H1 (cell line): ENCODE results near the gene LHPP. TPM values are rescaled to one million over a fixed set of nuclear protein-coding genes. Genes with fewer than 3 reads are reported as not detected.

ENCODE experiments used
- CTCF ChIA-PET: fragments of 300-600 bp; sonication (Branson Sonifier 250); formaldehyde crosslinking; loops from one replicate; lab custom pipeline; 2021; ENCODE audit not compliant: partially characterized antibody; lab: Charles Lee
- POLR2A ChIA-PET: fragments of 300-600 bp; sonication (Branson Sonifier 250); formaldehyde crosslinking; loops from one replicate; lab custom pipeline; 2021; ENCODE audit warnings: inconsistent platforms; ENCODE audit not compliant: partially characterized antibody; lab: Charles Lee
- DNase-seq, 2 experiments: peaks; one replicate each; pipeline versions ENCODE4 v3.0.0 to v3.0.0-alpha.2; 2010 to 2022; ENCODE audit warnings: low spot score in 2 of 2, low read depth in 1 of 2, mixed read lengths in 1 of 2
- FAIRE-seq: peaks from 2 replicates; lab custom pipeline; 2011; peaks lifted over from hg19 to GRCh38; lab: Jason Lieb, UNC
- H2AFZ ChIP-seq: 2 replicates; pipeline ENCODE4 v1.8.1; 2012; ENCODE audit warnings: low read length, inconsistent platforms
- H2AK5ac ChIP-seq: 2 replicates; pipeline ENCODE4 v1.6.1; 2013; ENCODE audit warnings: low read depth, low read length
- H2BK120ac ChIP-seq: replicated peaks from 2 replicates; pipeline ENCODE3; 2013; ENCODE audit warnings: low read depth, low read length, inconsistent platforms
- H2BK12ac ChIP-seq: 2 replicates; pipeline ENCODE4 v1.6.1; 2013; ENCODE audit warnings: low read depth, low read length
- H2BK15ac ChIP-seq: 2 replicates; pipeline ENCODE4 v1.6.1; 2013; ENCODE audit warnings: low read length
- H2BK20ac ChIP-seq: 2 replicates; pipeline ENCODE4 v1.6.1; 2013; ENCODE audit warnings: low read length
- H2BK5ac ChIP-seq: 2 replicates; pipeline ENCODE4 v1.6.1; 2013; ENCODE audit warnings: low read depth, low read length
- H3K14ac ChIP-seq: 2 replicates; pipeline ENCODE4 v1.6.1; 2013; ENCODE audit warnings: inconsistent platforms; ENCODE audit not compliant: insufficient read length
- H3K18ac ChIP-seq: 2 replicates; pipeline ENCODE4 v1.6.1; 2013; ENCODE audit warnings: low read length; ENCODE audit errors: extremely low read depth
- H3K23ac ChIP-seq: 2 replicates; pipeline ENCODE4 v1.6.1; 2013; ENCODE audit warnings: inconsistent platforms; ENCODE audit not compliant: insufficient read length
- H3K23me2 ChIP-seq: 2 replicates; pipeline ENCODE4 v1.6.1; 2013; ENCODE audit warnings: low read depth, low read length
- H3K27ac ChIP-seq: 2 replicates; pipeline ENCODE4 v1.6.1; 2011; ENCODE audit warnings: low read depth, low read length, inconsistent platforms
- H3K27me3 ChIP-seq, 4 experiments: replicated peaks in 1 of 4; 1 replicate in 1 of 4; 2 replicates in 3 of 4; pipeline versions ENCODE4 v1.6.1 to v1.8.1; 2011 to 2013; ENCODE audit warnings: low read length in 3 of 4, mild to moderate bottlenecking in 3 of 4, inconsistent platforms in 2 of 4, mixed read lengths in 2 of 4, moderate library complexity in 1 of 4; ENCODE audit not compliant: control insufficient read depth in 3 of 4, insufficient read depth in 3 of 4; ENCODE audit errors: extremely low read depth in 1 of 4
- H3K36me3 ChIP-seq, 4 experiments: 2 replicates each; pipeline versions ENCODE4 v1.6.1 to v1.8.1; 2011 to 2013; ENCODE audit warnings: mild to moderate bottlenecking in 4 of 4, low read length in 3 of 4, moderate library complexity in 2 of 4, control low read depth in 1 of 4, inconsistent platforms in 1 of 4; ENCODE audit not compliant: insufficient read depth in 4 of 4, control insufficient read depth in 2 of 4
- H3K4ac ChIP-seq: replicated peaks from 2 replicates; pipeline ENCODE3; 2013; ENCODE audit warnings: low read length, low read depth, mixed read lengths, inconsistent platforms; ENCODE audit not compliant: insufficient read length
- H3K4me1 ChIP-seq, 4 experiments: replicated peaks in 1 of 4; 1 replicate in 1 of 4; 2 replicates in 3 of 4; pipeline versions ENCODE4 v1.6.1 to v1.8.1; 2011 to 2013; ENCODE audit warnings: low read length in 3 of 4, inconsistent platforms in 2 of 4, mixed read lengths in 1 of 4; ENCODE audit not compliant: insufficient read depth in 4 of 4, control insufficient read depth in 3 of 4
- H3K4me2 ChIP-seq, 2 experiments: 2 replicates each; pipeline versions ENCODE4 v1.6.1 to v1.8.1; 2011 to 2013; ENCODE audit warnings: low read depth in 2 of 2, low read length in 2 of 2, control low read depth in 1 of 2, inconsistent platforms in 1 of 2, mild to moderate bottlenecking in 1 of 2; ENCODE audit not compliant: insufficient read depth in 1 of 2
- H3K4me3 ChIP-seq, 4 experiments: fragments of 200-600, 300-600 bp in 1 of 4; sonication (generic), shearing (Covaris generic), sonication (Bioruptor Twin) in 1 of 4; 2 replicates each; pipeline versions ENCODE4 v1.5.1 to v1.8.1; 2011 to 2016; ENCODE audit warnings: low read length in 4 of 4, low read depth in 3 of 4, control low read depth in 2 of 4, inconsistent platforms in 2 of 4, mild to moderate bottlenecking in 2 of 4, mixed read lengths in 1 of 4, moderate library complexity in 1 of 4; ENCODE audit not compliant: insufficient read depth in 2 of 4; ENCODE audit errors: extremely low read depth in 1 of 4
- H3K56ac ChIP-seq: replicated peaks from 2 replicates; pipeline ENCODE3; 2013; ENCODE audit warnings: low read depth, mild to moderate bottlenecking, mixed read lengths, low read length, inconsistent platforms; ENCODE audit not compliant: insufficient read length
- H3K79me1 ChIP-seq: 2 replicates; pipeline ENCODE4 v1.6.1; 2013; ENCODE audit warnings: low read depth, low read length, control low read depth
- H3K79me2 ChIP-seq, 2 experiments: 2 replicates each; pipeline versions ENCODE4 v1.6.1 to v1.8.1; 2012 to 2013; ENCODE audit warnings: low read length in 2 of 2, mild to moderate bottlenecking in 2 of 2, inconsistent platforms in 1 of 2; ENCODE audit not compliant: insufficient read depth in 2 of 2, control insufficient read depth in 1 of 2
- H3K9ac ChIP-seq, 4 experiments: replicated peaks in 1 of 4; 1 replicate in 1 of 4; 2 replicates in 3 of 4; pipeline versions ENCODE4 v1.6.1 to v1.8.1; 2011 to 2013; ENCODE audit warnings: low read depth in 3 of 4, low read length in 3 of 4, control low read depth in 2 of 4, mild to moderate bottlenecking in 2 of 4, moderate library complexity in 2 of 4, inconsistent platforms in 1 of 4; ENCODE audit errors: extremely low read depth in 1 of 4
- H3K9me3 ChIP-seq, 2 experiments: 2 replicates each; pipeline versions ENCODE4 v1.6.1 to v1.8.1; 2012 to 2013; ENCODE audit warnings: mild to moderate bottlenecking in 2 of 2, moderate library complexity in 2 of 2, control low read depth in 1 of 2, inconsistent platforms in 1 of 2, low read depth in 1 of 2, low read length in 1 of 2, mixed read lengths in 1 of 2; ENCODE audit not compliant: insufficient read depth in 2 of 2
- H4K20me1 ChIP-seq, 2 experiments: replicated peaks in 1 of 2; 2 replicates each; pipeline versions ENCODE3 to v1.8.1; 2011 to 2013; ENCODE audit warnings: inconsistent platforms in 2 of 2, low read length in 2 of 2, mild to moderate bottlenecking in 1 of 2; ENCODE audit not compliant: insufficient read depth in 2 of 2, control insufficient read depth in 1 of 2
- H4K5ac ChIP-seq: 2 replicates; pipeline ENCODE4 v1.6.1; 2013; ENCODE audit warnings: low read length, low read depth, mixed read lengths, inconsistent platforms; ENCODE audit not compliant: insufficient read length
- H4K8ac ChIP-seq: 2 replicates; pipeline ENCODE4 v1.8.0; 2013; ENCODE audit warnings: mild to moderate bottlenecking, moderate library complexity, low read length, inconsistent platforms; ENCODE audit not compliant: insufficient read depth; ENCODE audit errors: extremely low read depth
- H4K91ac ChIP-seq: replicated peaks from 2 replicates; pipeline ENCODE3; 2013; ENCODE audit warnings: low read length, mixed read lengths, inconsistent platforms; ENCODE audit not compliant: insufficient read length
- BACH1 ChIP-seq: IDR thresholded peaks from 2 replicates; pipeline ENCODE4 v1.6.1; 2012; ENCODE audit warnings: low read length, improper control_type of control experiment
- CTBP2 ChIP-seq: IDR thresholded peaks from 2 replicates; pipeline ENCODE4 v1.7.0; 2011; ENCODE audit warnings: borderline replicate concordance, mild to moderate bottlenecking, moderate library complexity, mixed read lengths, low read length; ENCODE audit not compliant: insufficient read depth, insufficient read length
- EP300 ChIP-seq, 2 experiments: IDR thresholded peaks; 1 replicate in 1 of 2; 2 replicates in 1 of 2; pipeline ENCODE4 v1.6.1; 2011 to 2012; ENCODE audit warnings: low read depth in 2 of 2, low read length in 2 of 2, mild to moderate bottlenecking in 2 of 2, borderline replicate concordance in 1 of 2, inconsistent platforms in 1 of 2, moderate library complexity in 1 of 2
- EZH2 ChIP-seq: fragments of 200-600 bp; sonication (generic); IDR thresholded peaks from 2 replicates; pipeline ENCODE4 v1.7.1; 2012; ENCODE audit warnings: low read depth, mild to moderate bottlenecking, moderate library complexity, low read length, inconsistent platforms; ENCODE audit not compliant: severe bottlenecking
- HDAC6 ChIP-seq: IDR thresholded peaks from one replicate; pipeline ENCODE4 v1.7.1; 2012; ENCODE audit warnings: low read depth, mild to moderate bottlenecking, inconsistent platforms, low read length, moderate library complexity
- JUND ChIP-seq: IDR thresholded peaks from 2 replicates; pipeline ENCODE4 v1.6.1; 2011; ENCODE audit warnings: mild to moderate bottlenecking, improper control_type of control experiment, low read length
- POLR2A ChIP-seq, 2 experiments: IDR thresholded peaks; 1 replicate in 1 of 2; 2 replicates in 1 of 2; pipeline ENCODE4 v1.6.1; 2011; ENCODE audit warnings: low read depth in 2 of 2, low read length in 2 of 2, mild to moderate bottlenecking in 2 of 2; ENCODE audit errors: control extremely low read depth in 1 of 2
- SAP30 ChIP-seq: fragments of 300-600 bp; sonication (generic); IDR thresholded peaks from 2 replicates; pipeline ENCODE4 v1.7.1; 2012; ENCODE audit warnings: low read length, moderate library complexity, mild to moderate bottlenecking, inconsistent platforms; ENCODE audit not compliant: insufficient read depth, insufficient replicate concordance
- SIN3A ChIP-seq, 2 experiments: IDR thresholded peaks in 1 of 2; conservative IDR thresholded peaks in 1 of 2; 2 replicates each; pipeline ENCODE4 v1.6.1; 2011 to 2012; ENCODE audit warnings: low read length in 2 of 2, improper control_type of control experiment in 1 of 2, low read depth in 1 of 2, mild to moderate bottlenecking in 1 of 2
- TBP ChIP-seq: IDR thresholded peaks from 2 replicates; pipeline ENCODE4 v1.6.1; 2011; ENCODE audit warnings: low read depth, low read length, improper control_type of control experiment
- whole genome bisulfite sequencing, 2 experiments: shearing (Covaris generic) in 1 of 2; methylation state at CpG; one replicate each; pipeline versions ENCODE4 v1.1.6 to v1.1.7; 2013 to 2015; ENCODE audit warnings: low lambda C conversion rate in 2 of 2, mixed read lengths in 2 of 2, inconsistent platforms in 1 of 2, low coverage in 1 of 2, missing lambda C conversion rate in 1 of 2; ENCODE audit not compliant: insufficient replicate concordance in 2 of 2, insufficient coverage in 1 of 2, insufficient read length in 1 of 2; ENCODE audit errors: extremely low coverage in 1 of 2, missing lambda C conversion rate in 1 of 2; 5-methylcytosine and 5-hydroxymethylcytosine counted together
- polyA plus RNA-seq, 7 experiments: library from polyadenylated mRNA; depleted of rRNA in 3 of 7; stranded (reverse) in 5 of 7; unstranded in 2 of 7; fragments of >200 nt in 5 of 7; fragments of 200-250 nt in 2 of 7; gene quantifications; 1 replicate in 5 of 7; 2 replicates in 1 of 7; 4 replicates in 1 of 7; pipeline versions ENCODE4 v1.2.1 to v1.2.3, GENCODE V29; 2011 to 2013; ENCODE audit warnings: missing spikeins in 2 of 7, mixed read lengths in 2 of 7
- total RNA-seq: library from RNA; stranded (reverse); fragmentation: NEBNext Ultra II Directional; extraction: Animal tissue kit (Norgen Biotek cat#: 25700); gene quantifications from 2 replicates; pipeline ENCODE4 v1.2.1, GENCODE V29; 2021
- TF ChIP-seq, protein P1 (sequence below): IDR thresholded peaks from 2 replicates; pipeline ENCODE4 v1.6.1; 2012; ENCODE audit warnings: low read length, inconsistent platforms

Gene LHPP
- total and polyA plus RNA-seq, 2 of the 8 experiments (the other 6 are each of a cell fraction or from before 2014, with no cell fraction given), result 26.0 to 45.0 TPM

DNA sequence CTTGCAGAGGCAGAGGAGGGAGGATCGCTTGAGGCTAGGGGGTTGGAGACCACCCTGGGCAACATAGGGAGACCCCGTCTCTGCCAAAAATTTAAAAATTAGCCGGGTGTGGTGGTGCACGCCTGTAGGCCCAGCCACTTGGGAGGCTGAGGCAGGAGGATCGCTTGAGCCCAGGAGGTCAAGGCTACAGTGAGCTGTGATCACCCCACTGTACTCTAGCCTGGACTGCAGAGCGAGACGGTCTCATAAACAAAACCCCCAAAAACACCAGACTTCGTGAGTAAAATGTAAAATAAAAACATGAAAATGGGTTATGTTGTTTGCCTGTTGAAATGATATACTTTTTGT lies 699 bp downstream of the LHPP start:
- POLR2A ChIA-PET, result interaction anchor here (0.7 to 5.4 kb wide), 5 partner anchors 11 to 105 kb away, joined by 4 to 36 read pairs (median 4); partner anchors contain the start of genes NKX1-2 and OAT
- Histone ChIP-seq H4K5ac (peak overlapping the region; percentile 39), H3K23me2 (peaks cover 5% of the 10 kb centered on the region), H3K14ac (no peak overlapping the region), H3K56ac (peak overlapping the region; percentile 33), H4K8ac (peak overlapping the region; percentile 45; the same call in 1 of the 2 replicates), H3K27ac (no peak overlapping the region), H4K20me1 (peaks cover 0 to 4% of the 10 kb centered on the region in 2 experiments), H3K4ac (peak overlapping the region; percentile 35), H2BK20ac (no peak overlapping the region), H2BK15ac (no peak overlapping the region), H3K4me3 (peak overlapping the region; percentile 69 to 91 (median 72)), H2BK120ac (no peak overlapping the region), H3K18ac (peak overlapping the region; percentile 78), H3K9me3 (no peaks in the 10 kb centered on the region), H3K79me2 (peaks cover 0 to 4% of the 10 kb centered on the region in 2 experiments; a peak in 2 of 4 replicates), H4K91ac (peak overlapping the region; percentile 90), H3K79me1 (peaks cover 3% of the 10 kb centered on the region; the same call in 1 of the 2 replicates), H2AFZ (no peak overlapping the region), H3K4me1 (peaks cover 11 to 33% (median 22%) of the 10 kb centered on the region in 4 experiments), H2BK5ac (peak overlapping the region; percentile 68; the same call in 1 of the 2 replicates), H3K23ac (no peak overlapping the region), H3K4me2 (peak overlapping the region; percentile 59 to 64), H3K27me3 (no peaks in the 10 kb centered on the region), H2AK5ac (no peak overlapping the region), H3K9ac (no peak overlapping the region), H2BK12ac (no peak overlapping the region), H3K36me3 (no peaks in the 10 kb centered on the region)
- CTCF ChIA-PET, result interaction anchor here (2.9 kb wide), 1 partner anchor 13 kb away, joined by 14 read pairs; the partner anchor contains the start of gene NKX1-2
- no peak for DNase-seq
- 83% methylated on average over 8 of the region's 8 CpGs; no CpG with 5 or more reads in 1 of the 2 experiments for WGBS, 2 experiments
- FAIRE-seq, result no peak
- TF ChIP-seq TBP (no peak), HDAC6 (no peak), BACH1 (no peak), JUND (no peak), CTBP2 (no peak), POLR2A (IDR thresholded peaks at IDR 0.05; ENCODE audit: control extremely low read depth in 1 of 2, low read depth in 2 of 2, low read length in 2 of 2) (no peak), SIN3A (conservative IDR thresholded peaks at IDR 0.05 in 1 of 2, IDR thresholded peaks at IDR 0.05 in 1 of 2; ENCODE audit: low read depth in 1 of 2, low read length in 2 of 2) (no peak), EZH2 (no peak), SAP30 (no peak), EP300 (IDR thresholded peaks at IDR 0.05; ENCODE audit: borderline replicate concordance in 1 of 2, low read depth in 2 of 2, low read length in 2 of 2) (no peak)
- TF ChIP-seq, protein P1, sequence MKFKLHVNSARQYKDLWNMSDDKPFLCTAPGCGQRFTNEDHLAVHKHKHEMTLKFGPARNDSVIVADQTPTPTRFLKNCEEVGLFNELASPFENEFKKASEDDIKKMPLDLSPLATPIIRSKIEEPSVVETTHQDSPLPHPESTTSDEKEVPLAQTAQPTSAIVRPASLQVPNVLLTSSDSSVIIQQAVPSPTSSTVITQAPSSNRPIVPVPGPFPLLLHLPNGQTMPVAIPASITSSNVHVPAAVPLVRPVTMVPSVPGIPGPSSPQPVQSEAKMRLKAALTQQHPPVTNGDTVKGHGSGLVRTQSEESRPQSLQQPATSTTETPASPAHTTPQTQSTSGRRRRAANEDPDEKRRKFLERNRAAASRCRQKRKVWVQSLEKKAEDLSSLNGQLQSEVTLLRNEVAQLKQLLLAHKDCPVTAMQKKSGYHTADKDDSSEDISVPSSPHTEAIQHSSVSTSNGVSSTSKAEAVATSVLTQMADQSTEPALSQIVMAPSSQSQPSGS, result no peak
